Testis (tissue), 5 donors: ENCODE data around the gene TMEM121. TPM values are rescaled to one million over a fixed set of nuclear protein-coding genes. Genes with fewer than 3 reads are reported as not detected.

Experiments used
- DNase-seq: peaks from one replicate; pipeline ENCODE4 v3.0.0-alpha.2; 2019
- H3K27ac ChIP-seq, 2 donors: fragments of 200-600 bp; sonication (generic); one replicate each; pipeline ENCODE4 v1.5.1; 2019
- H3K27me3 ChIP-seq: fragments of 200-600 bp; sonication (generic); one replicate; pipeline ENCODE4 v1.5.1; 2019
- H3K36me3 ChIP-seq: fragments of 200-600 bp; sonication (generic); one replicate; pipeline ENCODE4 v1.5.1; 2017; ENCODE audit warnings: low read depth; ENCODE audit errors: missing control alignments
- H3K4me1 ChIP-seq: fragments of 200-600 bp; sonication (generic); one replicate; pipeline ENCODE4 v1.5.1; 2019
- H3K4me3 ChIP-seq, 2 donors: fragments of 200-600 bp; sonication (generic); one replicate each; pipeline ENCODE4 v1.5.1; 2017 to 2019
- H3K9me3 ChIP-seq: fragments of 200-600 bp; sonication (generic); one replicate; pipeline ENCODE4 v1.5.1; 2017
- CTCF ChIP-seq, 3 experiments: fragments of 450-650 bp in 2 of 3; fragments of 200-600 bp in 1 of 3; sonication (generic) in 1 of 3; IDR thresholded peaks; one replicate each; pipeline ENCODE4 v1.5.1; 2016 to 2019; ENCODE audit warnings: antibody characterized with exemption in 3 of 3, mild to moderate bottlenecking in 2 of 3, moderate library complexity in 1 of 3
- POLR2A ChIP-seq: fragments of 450-650 bp; IDR thresholded peaks from one replicate; pipeline ENCODE4 v1.6.1; 2017; ENCODE audit warnings: antibody characterized with exemption, mild to moderate bottlenecking, moderate library complexity
- WGBS, 2 donors: methylation state at CpG; one replicate each; pipeline ENCODE4 v1.1.5; 2018; 5-methylcytosine and 5-hydroxymethylcytosine counted together
- intact Hi-C: fragments of 100-400 bp; cut with DNase I; formaldehyde crosslinking; loops from one replicate; pipeline ENCODE4 v1.15.1; 2023; ENCODE audit warnings: low total_unique reads
- long read RNA-seq, 2 donors: transcript quantifications; one replicate each; lab custom pipeline, GENCODE V29; 2026
- polyA plus RNA-seq: library from polyadenylated mRNA; stranded (reverse); fragments of 350-450 nt; fragmentation: Illumina TruSeq; extraction: RNeasy Lipid Tissue Mini Kit (QIAGEN cat#74804); gene quantifications from one replicate; pipeline ENCODE4 v1.2.3, GENCODE V29; 2014; ENCODE audit warnings: low read depth, low replicate concordance; ENCODE audit not compliant: insufficient read depth
- total RNA-seq, 2 donors: library from RNA; depleted of rRNA; stranded (reverse); fragments of >200 nt; gene quantifications; one replicate each; pipeline ENCODE4 v1.2.3, GENCODE V29; 2016

The TMEM121 gene
- total RNA-seq (1 to 10 TPM; 3.7 to 4.8 TPM), polyA plus RNA-seq (1.4 TPM)
- long read RNA-seq, donor 1, partial matches to known transcripts: 0 of 3 reads
- long read RNA-seq, donor 1, other reads (novel, unspliced or antisense): 0 of 3 reads
- long read RNA-seq, donor 2, partial matches to known transcripts: 0 of 2 reads
- long read RNA-seq, donor 2, other reads (novel, unspliced or antisense): 0 of 2 reads

GRCh38 chr14:105525861-105526775, at the start of gene TMEM121:
Gene TMEM121, plus strand, starts transcription at chr14:105526583. Its CDS starts 2,252 bp downstream, at chr14:105528835.
- H3K4me3 ChIP-seq: peak within 1 kb of the TSS; percentile 49 to 71
- no peaks in the 10 kb centered on the region for H3K36me3 ChIP-seq
- intact Hi-C loops: loop anchor here (5.0 kb wide), 1 partner anchor 324 kb away; no protein-coding TSS in a partner anchor
- H3K27me3 ChIP-seq: no peaks in the 10 kb centered on the region
- no peak within 1 kb of the TSS for H3K27ac ChIP-seq
- H3K9me3 ChIP-seq: no peaks in the 10 kb centered on the region
- 0 to 4% methylated on average over 7 to 23 of the region's 88 CpGs for WGBS, 2 donors
- TF ChIP-seq POLR2A (no peak), CTCF (IDR thresholded peaks at IDR 0.05) (no peak)
- peak; percentile 25 for DNase-seq
- peaks cover 22% of the 10 kb centered on the region for H3K4me1 ChIP-seq

- Histone ChIP-seq H3K27me3 (peaks cover 3% of the 10 kb centered on the region), H3K36me3 (no peaks in the 10 kb centered on the region), H3K9me3 (no peaks in the 10 kb centered on the region), H3K27ac (no peak overlapping the region), H3K4me1 (peaks cover 54% of the 10 kb centered on the region), H3K4me3 (no peak overlapping the region)
- TF ChIP-seq CTCF (IDR thresholded peaks at IDR 0.05) (no peak), POLR2A (no peak)
- WGBS, 2 donors: 61 to 63% methylated on average over 7 to 16 of the region's 16 CpGs
- intact Hi-C loops: no loop called here
- DNase-seq: no peak
Measured at GRCh38 chr14:105476831-105477659, 49.3 kb upstream of the TMEM121 start.

GRCh38 chr14:105477660-105478397, 48.6 kb upstream of the TMEM121 start:
- H3K4me1 ChIP-seq: peaks cover 61% of the 10 kb centered on the region
- no peaks in the 10 kb centered on the region for H3K9me3 ChIP-seq
- DNase-seq: no peak
- no peak overlapping the region for H3K27ac ChIP-seq
- no peaks in the 10 kb centered on the region for H3K36me3 ChIP-seq
- TF ChIP-seq CTCF (IDR thresholded peaks at IDR 0.05) (no peak), POLR2A (no peak)
- WGBS, 2 donors: 23 to 36% methylated on average over 22 to 45 of the region's 56 CpGs
- peak overlapping the region in 1 of 2 donors; percentile 6 for H3K4me3 ChIP-seq
- H3K27me3 ChIP-seq: peaks cover 3% of the 10 kb centered on the region
- intact Hi-C loops: no loop called here
